ENCODE results near the gene ETV3L. TPM values are rescaled to one million over a fixed set of nuclear protein-coding genes. Genes with fewer than 3 reads are reported as not detected.

The ETV3L gene
- not detected in 2 replicates for total RNA-seq

GRCh38 chr1:157099633-157100009 is at the start of gene ETV3L:
TSS of gene ETV3L (minus strand) at chr1:157099808. CDS start at chr1:157099523, 285 bp downstream.

GRCh38 chr1:157138220-157139051 is 38.8 kb upstream of the ETV3L start, which contains the start of gene ETV3:
TSS of gene ETV3 (minus strand) at chr1:157138395. CDS start at chr1:157136352, 2,043 bp downstream.

DNA sequence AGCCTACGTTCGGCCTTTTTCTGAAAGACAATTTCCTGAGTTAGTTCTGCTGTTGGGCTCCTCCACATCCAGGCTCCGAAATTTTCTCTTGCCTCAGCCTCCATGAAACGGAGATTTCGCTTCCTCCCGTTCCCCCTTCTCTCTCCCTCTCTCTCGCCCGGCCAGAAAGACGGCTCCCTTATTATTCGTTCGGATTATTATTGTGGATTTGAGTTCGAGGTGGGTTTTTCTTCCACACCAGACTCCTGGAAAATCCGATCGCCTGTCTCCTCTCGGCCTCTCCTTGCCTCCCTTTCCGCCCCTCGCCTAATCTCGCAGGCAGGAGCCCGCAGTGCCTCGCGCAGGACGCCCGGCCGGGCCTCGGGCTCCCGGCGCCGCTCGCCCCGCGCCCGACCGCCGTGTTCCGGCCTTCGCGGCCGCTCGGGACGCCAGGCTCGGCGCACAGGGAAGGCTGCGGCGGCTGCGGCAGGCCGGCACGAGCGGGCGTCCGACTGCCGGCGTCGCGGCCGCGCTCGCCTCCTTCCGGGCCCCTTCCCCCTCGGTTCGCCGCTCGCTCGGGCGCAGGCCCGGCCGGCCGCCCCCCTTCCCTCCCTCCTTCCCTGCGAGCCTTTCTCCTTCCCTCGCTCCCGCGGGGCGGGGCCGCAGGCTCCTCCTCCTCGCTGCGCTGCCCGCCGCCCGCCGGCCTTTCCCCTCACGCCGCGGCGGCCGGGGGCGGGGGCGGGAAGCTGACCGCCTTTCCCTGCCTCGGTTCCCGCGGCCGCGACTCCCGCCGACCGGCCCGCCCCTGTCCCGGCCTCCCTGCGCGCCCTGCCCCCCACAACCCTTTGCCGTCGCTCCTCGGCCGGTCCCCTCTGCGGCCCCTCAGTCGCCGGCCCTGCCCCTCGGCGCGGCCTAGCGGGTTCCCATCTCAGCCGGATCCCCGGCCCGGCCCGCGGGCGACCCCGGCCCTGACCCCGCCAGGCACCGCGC is 54.1 kb downstream of the ETV3L start, which contains the start of gene ARHGEF11:
Gene ARHGEF11, minus strand, starts transcription at position 493 of the 969 bp plus-strand sequence. CDS start 1,412 bp downstream, outside the sequence.

Other genes with a start within 250 kb of the ETV3L start
- under 0.01 TPM in 1 of 2 replicates, not detected in the other for gene INSRR, start 240.7 kb downstream of the ETV3L start, total RNA-seq
- gene NTRK1, start 238.9 kb downstream of the ETV3L start, total RNA-seq = 0.11 TPM in 1 of 2 replicates, not detected in the other
- gene PEAR1, start 206.1 kb downstream of the ETV3L start, total RNA-seq = 4.2 and 5.5 TPM in 2 replicates
- not detected in 2 replicates for gene LRRC71, start 179.2 kb downstream of the ETV3L start, total RNA-seq
- 31.0 and 32.8 TPM in 2 replicates for gene ARHGEF11, start 54.1 kb downstream of the ETV3L start, total RNA-seq
- 18.0 and 18.4 TPM in 2 replicates for gene ETV3, start 38.6 kb upstream of the ETV3L start, total RNA-seq